A549 treated with AZD9567 at 1 μM for 4 hours (cell line): ENCODE data around the gene RAB33B. TPM values are rescaled to one million over a fixed set of nuclear protein-coding genes. Genes with fewer than 3 reads are reported as not detected.

Experiments
- total RNA-seq: library from RNA; stranded (reverse); fragments of 200-300 nt; extraction: Qiagen RNA extraction; gene quantifications from 5 replicates; pipeline ENCODE4 v1.2.3, GENCODE V29; 2022; ENCODE audit not compliant: insufficient read depth

RAB33B gene
- total RNA-seq = 2.0 to 2.8 TPM (median 2.5 TPM) in 5 replicates

GRCh38 chr4:139454111-139455045 is at the start of gene RAB33B:
Gene RAB33B (plus strand): TSS chr4:139454121. CDS start chr4:139454196, 75 bp downstream.

Other genes starting within 250 kb of the RAB33B start
- gene MGARP, start 173.9 kb upstream of the RAB33B start, total RNA-seq = 0.58 to 0.83 TPM (median 0.67 TPM) in 4 of 5 replicates, not detected in the other
- gene NAA15, start 152.6 kb upstream of the RAB33B start, total RNA-seq = 24.7 to 28.8 TPM (median 25.8 TPM) in 5 replicates
- gene NDUFC1, start 151.6 kb upstream of the RAB33B start, total RNA-seq = 42.6 to 78.9 TPM (median 75.1 TPM) in 5 replicates
- gene SETD7, start 102.1 kb downstream of the RAB33B start, total RNA-seq = 31.0 to 43.1 TPM (median 36.5 TPM) in 5 replicates
- gene MGST2, start 211.7 kb downstream of the RAB33B start, total RNA-seq = 31.6 to 51.0 TPM (median 48.0 TPM) in 5 replicates